HG03342 (cell line): Measurements from ENCODE around the gene APOL4.
A peak's percentile ranks its signal among the peaks of the same experiment; 100 is the strongest.
"Not testable (repeated sequence)": the region's sequence is repeated elsewhere in the genome, so short reads cannot be mapped to it uniquely, and the experiment has no call there.

Experiments
- ATAC-seq: cut with Tn5 transposase; IDR thresholded peaks from one replicate; pipeline ENCODE4 v1.9.1; 2021; ENCODE audit warnings: mild to moderate bottlenecking, moderate library complexity; ENCODE audit not compliant: unreplicated experiment

The APOL4 gene, protein sequence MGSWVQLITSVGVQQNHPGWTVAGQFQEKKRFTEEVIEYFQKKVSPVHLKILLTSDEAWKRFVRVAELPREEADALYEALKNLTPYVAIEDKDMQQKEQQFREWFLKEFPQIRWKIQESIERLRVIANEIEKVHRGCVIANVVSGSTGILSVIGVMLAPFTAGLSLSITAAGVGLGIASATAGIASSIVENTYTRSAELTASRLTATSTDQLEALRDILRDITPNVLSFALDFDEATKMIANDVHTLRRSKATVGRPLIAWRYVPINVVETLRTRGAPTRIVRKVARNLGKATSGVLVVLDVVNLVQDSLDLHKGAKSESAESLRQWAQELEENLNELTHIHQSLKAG

DNA sequence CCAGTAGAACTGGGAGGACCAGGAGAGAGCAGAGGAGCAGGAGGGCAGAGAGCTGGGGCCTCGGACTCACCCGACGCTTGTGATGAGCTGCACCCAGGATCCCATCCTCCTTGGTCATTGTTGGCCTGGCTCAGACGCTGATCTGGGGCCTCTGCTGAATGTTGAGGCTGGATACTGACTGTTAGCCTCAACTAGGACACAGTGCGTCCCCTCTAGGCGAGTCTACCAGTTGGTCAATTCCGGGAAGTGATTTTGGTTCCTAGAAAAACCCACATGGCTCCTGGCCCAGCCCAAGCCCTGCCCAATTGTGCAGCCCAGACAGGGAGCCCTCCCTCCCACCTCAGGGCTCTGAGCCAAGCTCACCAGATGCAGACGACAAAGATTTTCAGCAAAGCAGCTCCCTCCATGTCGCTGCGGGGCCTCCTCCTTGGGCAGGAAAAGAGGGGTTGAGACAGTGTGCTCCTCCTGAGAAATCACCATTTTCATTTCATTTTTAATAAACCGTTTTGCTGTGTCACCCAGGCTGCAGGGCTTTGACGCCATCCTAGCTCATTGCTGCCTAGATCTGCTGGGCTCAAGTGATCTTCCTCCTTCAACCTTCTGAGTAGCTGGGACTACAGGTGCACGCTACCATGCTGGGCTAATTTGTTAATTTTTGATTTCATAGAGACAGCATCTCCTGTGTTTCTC lies at the start of gene APOL4:
Gene APOL4, minus strand, starts transcription at position 180 of the 690 bp plus-strand sequence. Its CDS starts 75 bp downstream, at position 105.
- no peak for ATAC-seq

DNA sequence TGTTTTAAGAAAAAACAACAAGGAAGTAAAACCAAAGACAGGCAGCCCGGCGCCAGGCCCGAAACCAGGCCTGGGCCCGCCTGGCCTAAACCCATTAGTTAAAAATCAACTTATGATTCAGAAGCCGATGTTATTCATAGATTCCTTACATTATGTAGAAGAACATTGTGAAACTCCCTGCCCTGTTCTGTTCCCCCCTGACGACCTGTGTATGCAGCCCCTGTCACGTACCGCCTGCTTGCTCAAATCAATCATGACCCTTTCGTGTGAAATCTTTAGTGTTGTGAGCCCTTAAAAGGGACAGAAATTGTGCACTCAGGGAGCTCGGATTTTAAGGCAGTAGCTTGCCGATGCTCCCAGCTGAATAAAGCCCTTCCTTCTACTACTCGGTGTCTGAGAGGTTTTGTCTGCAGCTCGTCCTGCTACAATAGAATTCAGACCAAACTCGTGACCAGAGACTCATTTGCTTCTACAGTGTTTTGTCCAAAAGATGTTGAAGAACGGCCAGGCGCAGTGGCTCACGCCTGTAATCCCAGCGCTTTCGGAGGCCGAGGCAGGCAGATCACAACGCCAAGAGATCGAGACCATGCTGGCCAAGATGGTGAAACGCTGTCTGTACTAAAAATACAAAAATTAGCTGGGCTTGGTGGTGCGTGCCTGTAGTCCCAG lies 48.8 kb upstream of the APOL4 start:
- ATAC-seq, result not testable (repeated sequence)

DNA sequence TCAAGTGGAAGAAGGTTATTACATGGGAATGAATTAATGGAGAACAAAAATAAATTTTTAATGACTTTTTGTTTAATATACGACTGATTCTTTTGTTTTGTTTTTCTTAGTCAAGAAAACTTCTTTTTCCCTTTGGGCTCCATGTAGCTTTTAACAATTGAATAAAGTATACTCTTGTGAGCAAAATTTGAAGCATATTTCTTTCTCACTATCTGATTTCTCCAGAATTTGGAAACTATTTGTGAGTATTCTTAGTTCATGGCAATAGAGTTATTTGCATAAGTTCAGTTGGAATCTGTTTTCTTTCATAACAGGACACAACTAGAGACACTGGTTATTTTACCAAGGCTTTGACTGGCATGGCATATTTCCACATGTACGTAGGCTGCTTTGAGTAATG lies 47.6 kb upstream of the APOL4 start:
- no peak for ATAC-seq

DNA sequence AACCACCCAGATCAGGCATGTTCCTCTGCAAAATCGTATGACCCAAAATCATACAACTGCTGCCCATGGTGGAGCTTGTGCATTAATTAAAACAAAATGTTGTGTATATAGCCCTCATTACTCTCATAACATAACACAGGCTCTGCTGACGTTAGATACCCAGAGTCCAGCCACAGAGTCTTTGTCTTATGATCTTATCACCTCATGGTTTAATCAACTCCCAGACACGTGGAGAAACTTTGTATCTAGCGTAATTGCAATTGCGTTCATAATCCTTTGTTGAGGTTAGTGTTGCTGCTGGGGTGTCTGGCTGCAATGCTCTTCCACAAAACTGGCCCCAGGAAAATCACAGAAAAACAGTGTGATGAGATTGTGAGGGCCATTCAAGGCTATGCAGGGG lies 46.3 kb upstream of the APOL4 start:
- ATAC-seq, result no peak

DNA sequence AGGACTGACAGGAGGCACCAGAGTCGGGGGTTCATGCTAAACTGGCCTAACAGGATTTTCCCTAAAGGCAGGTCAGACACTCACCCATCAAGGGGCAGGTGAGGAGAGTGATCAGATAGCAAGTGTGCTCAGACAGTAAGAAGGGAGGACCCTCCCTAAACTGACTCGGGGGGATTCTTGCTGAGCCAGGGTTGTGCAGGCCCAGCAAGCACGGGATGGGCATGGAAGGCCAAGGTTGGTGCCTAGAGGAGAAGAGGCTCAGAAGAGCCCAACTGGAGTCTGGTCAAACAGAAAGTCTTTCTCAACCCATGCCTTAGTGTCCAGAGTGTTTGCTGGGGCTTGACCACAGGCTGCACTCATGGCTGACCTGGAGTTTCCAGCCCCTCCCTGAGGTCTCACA lies 45.1 kb upstream of the APOL4 start:
- no peak for ATAC-seq

DNA sequence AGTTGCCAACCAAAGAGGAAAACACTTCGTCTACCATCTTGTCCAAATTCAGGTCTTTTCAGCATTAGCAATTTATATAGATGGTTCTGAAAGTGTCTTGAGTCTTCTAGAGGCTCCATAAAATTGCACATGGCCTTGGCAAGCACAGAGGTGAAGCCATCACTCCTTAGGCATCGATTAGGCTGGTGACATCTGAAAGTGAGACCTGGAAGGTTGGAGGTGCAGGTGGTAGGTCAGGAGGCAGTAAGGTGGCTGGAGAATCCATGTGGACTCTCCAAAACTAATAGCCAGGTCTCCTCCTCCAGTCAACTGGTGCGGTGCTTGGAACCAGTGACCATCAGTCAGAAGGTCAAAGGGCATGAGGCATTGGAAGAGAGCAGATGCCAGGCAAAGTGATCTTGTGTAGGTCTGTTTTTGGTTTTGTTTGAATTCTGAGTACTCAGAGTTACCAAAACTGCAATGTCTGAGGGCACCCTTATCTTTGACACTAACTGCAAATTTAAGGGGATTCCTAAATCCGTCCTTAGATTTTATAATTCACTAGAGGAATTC lies 44.3 kb upstream of the APOL4 start:
- ATAC-seq, result no peak

DNA sequence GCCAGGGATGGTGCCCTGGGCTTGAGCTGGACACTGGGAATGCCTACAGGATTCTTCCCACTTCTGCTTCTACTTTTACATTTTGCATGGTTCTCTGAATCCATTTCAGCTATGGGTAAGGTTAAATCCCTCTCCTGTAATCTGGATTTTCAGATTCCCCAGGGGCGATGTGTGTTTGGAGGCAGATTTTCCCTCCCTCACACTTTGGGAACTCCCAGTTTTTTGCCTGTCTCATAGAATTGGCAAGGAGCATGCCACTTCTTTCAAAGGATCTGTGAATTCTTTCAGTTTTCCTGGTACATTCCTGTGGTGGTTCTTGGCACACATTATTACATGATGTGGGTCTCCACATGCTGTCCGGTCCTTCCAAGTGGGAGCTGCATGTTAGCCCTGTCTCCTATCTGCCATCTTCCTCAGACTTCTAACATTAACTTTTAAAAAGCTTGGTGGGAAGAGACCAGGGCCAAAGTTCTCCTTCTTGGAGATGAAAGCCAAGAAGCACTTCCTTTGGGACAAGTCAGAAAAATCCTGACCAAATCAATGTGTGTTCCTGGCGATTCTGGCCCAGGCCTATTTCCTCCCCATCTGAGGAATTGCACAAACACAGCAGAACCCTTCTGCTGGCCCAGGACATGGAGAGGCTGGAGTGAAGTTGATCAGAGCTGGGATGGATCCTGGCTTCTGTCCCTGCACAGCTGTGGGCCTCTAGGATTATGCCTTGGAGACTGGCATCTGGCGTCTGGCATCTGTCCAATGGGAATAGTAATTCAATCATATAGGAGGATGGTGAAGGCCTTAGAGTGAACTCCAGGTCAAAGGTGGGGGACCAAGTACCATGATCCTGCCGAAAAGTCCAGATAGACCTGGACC lies 43.1 kb upstream of the APOL4 start:
- no peak for ATAC-seq

DNA sequence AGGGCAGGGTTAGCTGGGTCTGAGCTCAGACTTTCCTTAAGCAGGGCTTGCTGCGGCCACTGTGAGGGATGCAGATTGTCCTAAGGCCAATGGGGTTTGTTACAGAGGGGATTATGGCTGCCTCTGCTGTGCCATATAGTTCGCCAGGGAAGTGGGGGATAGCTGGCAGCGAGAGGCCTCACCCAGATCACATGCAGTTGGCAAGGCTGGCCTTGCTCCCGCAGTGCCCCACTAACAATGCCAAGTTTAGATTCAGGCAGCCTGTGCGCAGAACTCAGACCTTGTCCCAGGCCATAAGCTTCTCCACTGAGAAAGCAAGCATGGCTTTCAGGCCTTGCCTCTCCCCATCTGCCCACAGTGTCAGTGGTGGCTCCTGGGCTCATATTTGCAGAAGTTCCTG lies 42.4 kb upstream of the APOL4 start:
- no peak for ATAC-seq

DNA sequence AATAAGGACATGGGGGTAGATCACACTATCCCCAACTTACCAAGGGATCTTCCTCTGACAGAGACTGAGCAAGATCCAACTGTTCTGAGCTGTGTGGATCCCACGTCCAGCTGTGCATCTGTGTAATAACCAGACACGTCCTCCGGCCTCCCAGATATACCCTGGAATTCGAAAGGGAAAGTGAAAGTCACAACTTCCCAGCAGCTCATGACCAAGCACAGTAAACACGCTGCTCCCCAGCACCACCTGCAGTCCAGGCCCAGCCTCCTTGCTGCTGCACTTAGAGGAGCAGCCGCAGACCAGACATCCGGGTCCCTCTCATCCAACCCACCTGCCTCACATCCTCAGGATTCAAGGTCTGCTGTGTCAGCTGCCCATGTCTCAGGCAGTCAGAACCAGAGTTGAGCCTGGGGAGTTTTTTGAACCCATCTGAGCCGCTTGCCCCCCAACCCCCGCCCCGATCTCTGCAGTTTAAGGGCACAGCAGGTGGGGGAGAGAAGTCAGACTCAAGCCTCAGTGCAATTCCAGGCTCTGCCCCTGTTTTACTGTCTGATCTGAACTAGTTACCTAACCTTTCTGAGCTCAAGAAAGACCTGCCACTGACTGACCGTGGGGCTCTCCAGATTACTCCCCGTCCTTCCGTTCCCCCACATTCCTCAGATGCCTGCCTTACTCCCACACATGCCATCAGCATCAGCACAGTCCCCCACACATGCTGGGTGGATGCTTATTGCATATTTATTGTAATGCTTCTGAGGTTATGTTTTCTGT lies 38.0 kb upstream of the APOL4 start, which contains the start of gene APOL2:
Gene APOL2, minus strand, starts transcription at position 127 of the 771 bp plus-strand sequence. CDS start 6,365 bp downstream, outside the sequence.
- ATAC-seq, result peak; percentile 89

DNA sequence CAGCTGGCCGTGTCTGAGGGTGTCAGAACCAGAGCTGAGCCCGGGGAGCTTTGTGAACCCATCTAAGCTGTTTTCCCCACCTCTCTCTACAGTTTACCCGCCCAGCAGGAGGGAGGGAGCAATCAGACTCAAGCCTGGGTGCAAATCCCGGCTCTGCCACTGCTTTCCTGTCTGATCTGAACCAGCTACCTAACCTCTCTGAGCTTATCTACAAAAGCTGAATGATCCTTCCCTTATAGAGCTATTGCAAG lies 37.5 kb upstream of the APOL4 start:
- ATAC-seq, result no peak

DNA sequence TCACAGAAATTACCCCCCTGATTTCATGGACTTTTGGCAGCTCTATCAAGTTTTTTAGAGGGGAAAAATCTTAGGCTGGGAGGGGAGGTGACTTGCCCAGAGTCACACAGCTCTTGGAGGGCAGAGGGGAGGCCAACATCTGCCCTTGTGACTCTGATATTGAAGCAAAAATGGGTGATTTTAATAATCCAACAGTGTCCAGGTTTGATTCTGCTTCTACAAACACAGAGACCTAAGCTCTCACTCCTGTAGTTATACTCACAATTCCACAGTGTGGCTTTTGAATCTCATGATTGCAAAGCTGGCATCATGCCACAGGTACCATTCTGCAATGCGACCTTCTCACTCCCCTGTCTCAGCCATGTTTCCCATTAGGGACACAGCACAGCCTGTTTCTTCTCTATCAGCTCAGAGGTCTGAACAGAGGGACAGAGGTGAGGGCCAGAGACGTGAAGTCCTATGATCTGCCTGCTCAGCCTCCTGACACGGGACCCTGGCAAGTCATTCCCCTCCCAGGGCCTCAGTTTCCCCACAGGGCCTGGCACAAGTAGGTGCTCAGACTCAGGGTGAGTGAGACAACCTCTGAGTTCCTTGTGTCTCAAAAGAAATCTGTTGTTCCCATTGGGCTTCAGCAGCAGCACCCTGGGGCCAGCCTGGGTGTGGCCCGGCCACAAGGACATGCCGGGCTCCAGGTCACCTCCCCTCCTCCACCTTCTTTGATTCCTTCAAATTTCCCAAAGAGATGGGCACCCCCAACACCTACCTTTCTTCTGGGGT lies 37.0 kb upstream of the APOL4 start:
- ATAC-seq, result no peak

DNA sequence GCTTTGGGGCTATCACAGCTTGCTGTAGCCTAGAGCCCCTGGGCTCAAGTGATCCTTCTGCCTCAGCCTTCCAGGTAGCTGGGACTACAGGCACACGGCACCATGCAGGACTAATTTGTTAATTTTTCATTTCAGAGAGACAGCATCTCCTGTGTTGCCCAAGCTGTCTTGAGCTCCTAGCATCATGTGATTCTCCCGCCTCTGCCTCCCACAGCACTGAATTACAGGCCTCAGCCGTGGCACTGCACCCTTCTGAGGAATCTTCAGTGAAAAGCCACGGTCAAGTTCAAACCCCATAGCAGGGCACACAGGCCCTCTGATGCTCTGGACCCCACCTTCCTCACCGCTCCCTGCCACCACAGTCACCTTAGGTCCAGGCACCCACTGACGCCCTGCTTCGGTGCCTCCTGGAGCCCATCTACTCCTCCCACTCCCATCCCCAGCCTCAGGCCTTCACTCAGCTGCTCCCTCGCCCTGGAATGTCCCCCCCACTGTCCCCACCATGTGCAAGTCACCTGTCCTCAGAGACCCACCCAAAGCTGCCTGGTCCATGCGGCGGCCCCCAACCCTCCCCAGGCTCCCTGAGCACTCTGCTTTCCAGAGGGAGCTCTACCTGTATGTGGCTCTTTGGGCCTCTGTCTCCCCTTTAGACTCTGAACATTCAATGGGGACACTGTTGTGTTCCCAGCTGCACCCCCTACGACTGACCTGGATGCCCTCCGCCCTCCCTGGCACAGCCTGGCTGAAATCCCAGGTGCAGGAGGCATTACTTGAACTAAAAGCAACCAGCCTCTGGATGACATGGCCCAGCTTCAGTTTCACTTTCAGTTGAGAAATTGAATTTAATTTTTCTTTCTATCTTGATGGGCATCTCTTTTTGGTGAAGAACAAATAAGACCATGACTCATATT lies 36.1 kb upstream of the APOL4 start:
- ATAC-seq, result no peak

DNA sequence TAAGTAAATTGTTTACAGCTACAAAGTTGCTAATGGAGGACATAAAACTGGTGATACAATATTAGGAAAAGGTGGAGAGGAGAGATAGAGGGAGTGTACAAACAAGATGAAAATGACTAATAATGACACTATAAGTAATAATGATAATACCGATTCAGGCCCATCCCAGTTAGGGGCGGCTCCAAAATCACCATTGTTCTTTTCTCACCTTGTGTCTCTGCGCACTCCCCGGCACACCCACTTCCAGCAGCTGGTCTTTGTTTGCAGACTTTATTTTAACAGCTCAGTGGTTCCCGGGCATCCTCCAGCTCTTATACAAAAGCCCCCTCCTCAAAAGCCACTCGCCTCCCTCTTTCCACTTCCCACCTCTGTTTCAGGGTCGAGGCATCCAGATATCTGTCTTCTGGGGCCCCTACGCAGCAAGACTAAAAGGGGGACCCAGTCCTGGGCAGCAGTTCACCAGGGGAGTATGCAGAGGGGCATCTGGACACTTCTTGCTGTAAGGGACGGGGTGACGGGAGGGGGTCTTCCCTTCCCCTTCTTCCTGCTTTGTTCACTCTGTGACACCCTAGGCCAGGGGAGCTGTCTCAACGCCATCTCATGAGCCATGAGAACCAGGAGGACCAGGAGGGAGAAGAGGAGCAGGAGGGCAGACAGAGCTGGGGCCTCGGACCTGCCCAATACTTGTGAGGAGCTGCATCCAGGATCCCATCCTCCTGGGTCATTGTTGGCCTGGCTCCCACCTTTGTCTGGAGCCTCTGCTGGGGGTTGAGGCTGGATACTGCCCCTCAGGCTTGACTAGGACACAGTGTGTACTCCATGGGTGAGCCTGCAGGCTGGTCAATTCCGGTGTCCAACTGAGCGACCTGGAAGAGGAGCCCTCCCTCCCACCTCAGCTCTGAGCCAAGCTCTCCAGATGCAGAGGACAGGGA lies 35.0 kb upstream of the APOL4 start:
- no peak for ATAC-seq

DNA sequence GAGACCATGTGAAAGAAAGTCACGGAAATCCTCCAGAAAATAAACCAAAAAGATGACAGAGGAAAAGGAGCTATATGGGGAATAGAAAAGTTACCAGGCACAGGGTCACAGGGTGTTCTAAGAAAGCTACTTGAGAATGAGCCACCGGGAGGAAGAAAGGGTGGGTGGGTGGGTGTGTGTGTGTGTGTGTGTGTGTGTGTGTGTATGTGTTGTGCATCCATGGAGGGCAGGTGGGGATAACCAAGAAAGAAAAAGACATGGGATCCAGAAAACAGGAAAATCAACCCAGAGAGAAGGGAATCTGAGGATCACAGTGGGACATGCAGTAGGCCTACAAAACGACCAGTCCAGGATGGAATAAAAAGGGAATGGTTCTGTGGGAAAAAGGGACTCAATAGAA lies 34.0 kb upstream of the APOL4 start:
- no peak for ATAC-seq

DNA sequence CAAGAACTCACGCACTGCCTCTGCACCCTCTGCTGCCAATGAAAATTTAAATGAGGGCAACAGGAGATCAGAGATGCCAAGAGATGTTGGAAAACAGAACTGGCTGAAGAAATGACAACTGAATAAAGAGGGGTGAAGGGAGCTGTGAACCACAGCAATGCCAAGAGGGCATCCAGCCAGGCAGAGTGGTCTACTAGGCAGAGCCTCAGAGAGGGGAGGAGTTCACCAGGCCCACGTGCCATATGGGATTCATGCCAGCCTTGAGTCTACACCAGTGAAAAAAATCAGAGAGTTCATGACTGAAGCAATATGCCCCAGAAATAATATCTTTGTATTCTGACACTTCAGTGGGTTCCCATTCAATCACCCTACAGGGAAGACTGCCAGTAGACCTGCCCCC lies 33.3 kb upstream of the APOL4 start:
- no peak for ATAC-seq

DNA sequence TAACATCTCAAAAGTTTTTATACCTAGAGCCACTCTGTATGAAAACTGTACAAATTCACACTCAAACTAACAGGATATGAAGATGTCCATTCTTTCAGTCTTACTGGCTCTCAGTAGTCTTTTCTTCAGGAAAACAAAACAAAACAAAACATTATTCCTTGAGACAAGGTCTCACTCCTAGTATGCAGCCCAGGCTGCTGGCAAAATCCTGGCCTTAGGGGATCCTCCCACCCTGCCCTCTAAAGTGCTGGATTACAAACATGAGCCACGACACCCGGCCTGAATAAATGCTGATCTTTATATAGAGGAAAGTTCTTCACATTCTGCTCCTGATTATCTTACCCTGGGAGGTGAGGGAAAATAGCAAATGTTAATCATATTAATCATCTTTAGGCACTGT lies 32.6 kb upstream of the APOL4 start:
- no peak for ATAC-seq

DNA sequence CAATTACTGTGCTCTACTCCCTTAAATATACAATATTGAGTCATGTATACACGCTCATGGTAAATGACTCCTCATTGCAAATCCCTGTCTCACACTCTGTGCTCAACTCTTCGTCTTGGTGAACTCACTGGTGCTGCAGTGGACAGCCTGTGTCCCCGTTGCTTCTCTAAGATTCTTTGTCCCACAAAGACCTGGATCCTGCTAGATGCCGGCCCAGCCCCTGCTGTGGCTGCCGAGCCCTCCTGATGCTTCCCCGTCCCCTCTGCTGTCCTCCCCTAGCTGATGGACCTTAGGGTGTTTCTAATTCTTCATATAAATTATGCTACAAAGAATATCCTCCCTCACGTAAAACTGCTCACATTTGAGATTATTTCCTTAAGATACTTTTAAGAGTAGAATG lies 32.2 kb upstream of the APOL4 start:
- no peak for ATAC-seq
